Endometrium (tissue), 2 donors: ENCODE results near the gene TRMT61B.

Experiments
- FAIRE-seq: peaks from 2 replicates; lab custom pipeline; 2012; peaks lifted over from hg19 to GRCh38; lab: Jason Lieb, UNC
- donor health status: control.
- donor health status: control.

The TRMT61B gene

DNA sequence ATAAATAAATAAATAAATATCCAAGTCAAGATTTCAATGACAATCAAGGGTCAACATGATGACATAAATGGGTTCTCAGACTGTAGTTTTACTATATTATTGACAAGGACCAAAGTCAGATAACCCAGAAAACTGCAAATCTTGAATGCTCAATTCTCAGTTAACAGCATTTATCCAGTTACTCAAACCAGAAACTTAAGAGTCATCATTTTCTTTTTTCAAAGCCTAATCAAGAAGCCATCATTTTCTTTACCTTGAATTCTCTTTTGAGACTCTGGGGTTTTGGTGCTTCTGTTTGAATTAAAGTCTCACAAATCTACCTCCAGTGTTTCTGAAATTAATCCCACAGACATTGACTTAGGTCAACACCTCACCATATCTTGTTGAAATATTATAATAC lies 14.1 kb downstream of the TRMT61B start:
- no peak for FAIRE-seq

DNA sequence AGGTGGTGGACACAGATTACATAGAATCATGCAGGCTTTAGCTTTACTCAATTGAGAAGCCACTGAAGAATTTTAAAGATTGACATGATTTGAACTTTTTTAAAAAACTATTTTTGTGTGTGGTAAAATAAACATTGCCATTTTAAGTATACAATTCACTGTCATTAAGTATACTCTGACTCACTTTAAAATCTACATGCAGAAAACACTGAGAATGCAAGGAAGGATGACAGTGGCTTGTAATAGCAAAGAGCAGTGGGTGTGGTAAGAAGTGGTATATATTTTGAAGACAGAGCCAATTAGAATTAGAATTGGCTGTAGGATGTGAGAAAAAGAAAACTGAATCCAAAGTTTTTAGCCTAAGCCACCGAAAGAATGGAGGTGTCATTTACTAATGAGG lies 14.9 kb downstream of the TRMT61B start:
- no peak for FAIRE-seq

- FAIRE-seq, result no peak
Observed at GRCh38 chr2:28842042-28842441, 28.1 kb downstream of the TRMT61B start.

DNA sequence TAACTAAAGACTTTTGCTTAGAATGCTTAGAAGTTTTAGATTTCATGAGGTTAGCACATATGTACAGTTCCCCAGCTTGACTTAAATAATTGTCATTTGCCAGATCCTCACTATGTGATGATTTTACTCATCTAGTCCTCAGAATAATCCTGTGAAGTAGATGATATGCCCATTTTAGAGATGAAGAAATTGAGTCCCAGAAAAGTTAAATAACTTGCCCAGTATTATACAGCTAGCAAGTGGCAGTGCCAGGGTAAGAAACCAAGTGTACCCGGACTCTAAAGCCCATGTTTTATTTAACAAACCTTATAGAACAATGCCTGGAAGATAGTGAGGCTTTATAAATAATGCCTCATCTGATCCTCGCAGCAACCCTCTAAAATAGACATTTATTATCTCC lies 31.1 kb downstream of the TRMT61B start:
- no peak for FAIRE-seq

- no peak for FAIRE-seq
Observed at GRCh38 chr2:28835781-28836180, 34.3 kb downstream of the TRMT61B start.

GRCh38 chr2:28833740-28834470 lies 36.2 kb downstream of the TRMT61B start:
- no peak for FAIRE-seq

GRCh38 chr2:28828382-28828781 lies 41.7 kb downstream of the TRMT61B start:
- no peak for FAIRE-seq

GRCh38 chr2:28824870-28825269 lies 45.2 kb downstream of the TRMT61B start:
- FAIRE-seq, result no peak

DNA sequence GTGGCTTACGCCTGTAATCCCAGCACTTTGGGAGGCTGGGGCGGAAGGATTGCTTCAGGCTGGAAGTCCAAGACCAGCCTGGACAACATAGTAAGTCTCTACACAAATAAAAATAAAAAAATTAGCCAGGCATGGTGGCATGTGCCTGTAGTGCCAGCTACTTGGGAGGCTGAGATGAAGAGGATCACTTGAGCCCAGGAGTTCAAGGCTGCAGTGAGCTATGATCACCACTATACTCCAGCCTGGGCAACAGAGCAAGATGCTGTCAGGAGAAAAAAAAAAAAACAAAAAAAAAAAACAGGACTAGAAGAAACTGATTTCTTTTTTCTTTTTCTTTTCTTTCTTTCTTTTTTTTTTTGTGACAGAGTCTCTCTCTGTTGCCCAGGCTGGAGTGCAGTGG lies 45.9 kb downstream of the TRMT61B start:
- FAIRE-seq, result no peak

DNA sequence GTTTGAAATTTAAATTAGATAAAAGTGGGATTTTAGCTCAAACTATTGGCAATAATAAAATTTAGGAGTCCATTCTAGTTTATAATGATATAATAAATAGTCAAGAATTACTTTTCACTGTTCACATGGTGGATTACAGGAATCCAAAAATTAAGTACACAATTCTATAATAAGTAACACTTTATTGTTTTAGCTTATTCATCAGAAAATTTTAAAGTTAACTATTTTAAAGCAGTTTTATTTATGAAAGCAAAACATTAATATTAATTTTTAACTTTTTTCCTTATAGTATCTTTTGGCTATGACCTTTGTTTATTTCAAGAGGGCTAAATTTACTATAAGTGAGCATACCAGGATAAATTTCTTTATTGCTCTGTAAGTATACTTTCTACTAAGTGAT lies 48.1 kb downstream of the TRMT61B start:
- no peak for FAIRE-seq

DNA sequence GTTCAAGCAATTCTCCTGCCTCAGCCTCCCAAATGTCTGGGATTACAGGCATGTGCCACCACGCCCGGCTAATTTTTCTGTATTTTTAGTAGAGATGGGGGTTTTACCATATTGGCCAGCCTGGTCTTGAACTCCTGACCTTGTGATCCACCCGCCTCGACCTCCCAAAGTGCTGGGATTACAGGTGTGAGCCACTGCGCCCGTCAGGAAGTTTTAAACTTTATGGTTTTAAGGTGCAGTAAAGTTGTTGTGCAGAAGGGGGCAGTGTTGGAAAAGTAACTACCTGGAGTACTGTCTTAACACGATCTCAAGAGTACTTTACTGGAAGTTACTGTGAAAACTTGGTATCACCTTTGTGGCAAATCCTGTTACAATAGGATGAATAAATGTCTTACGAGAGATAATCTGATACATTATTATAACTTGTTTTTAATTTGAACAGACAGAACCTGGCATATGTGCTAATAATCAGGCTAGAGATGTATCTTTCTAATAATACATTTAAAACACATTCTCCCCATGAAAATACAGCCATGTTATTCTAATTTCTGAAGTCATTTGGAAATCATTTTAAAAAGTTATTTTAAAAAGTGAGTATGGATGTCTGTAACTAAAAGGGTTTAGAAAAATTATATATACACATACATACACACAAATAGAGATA lies 48.7 kb downstream of the TRMT61B start:
- FAIRE-seq, result peak; percentile 46

GRCh38 chr2:28818053-28818452 lies 52.1 kb downstream of the TRMT61B start:
- FAIRE-seq, result no peak

GRCh38 chr2:28810384-28811285 lies 59.5 kb downstream of the TRMT61B start, which contains the start of gene SPDYA:
Gene SPDYA (plus strand): TSS chr2:28810834. CDS start chr2:28816015, 5,181 bp downstream.
- no peak for FAIRE-seq

- no peak for FAIRE-seq
Observed at GRCh38 chr2:28809927-28810326, 60.2 kb downstream of the TRMT61B start.

DNA sequence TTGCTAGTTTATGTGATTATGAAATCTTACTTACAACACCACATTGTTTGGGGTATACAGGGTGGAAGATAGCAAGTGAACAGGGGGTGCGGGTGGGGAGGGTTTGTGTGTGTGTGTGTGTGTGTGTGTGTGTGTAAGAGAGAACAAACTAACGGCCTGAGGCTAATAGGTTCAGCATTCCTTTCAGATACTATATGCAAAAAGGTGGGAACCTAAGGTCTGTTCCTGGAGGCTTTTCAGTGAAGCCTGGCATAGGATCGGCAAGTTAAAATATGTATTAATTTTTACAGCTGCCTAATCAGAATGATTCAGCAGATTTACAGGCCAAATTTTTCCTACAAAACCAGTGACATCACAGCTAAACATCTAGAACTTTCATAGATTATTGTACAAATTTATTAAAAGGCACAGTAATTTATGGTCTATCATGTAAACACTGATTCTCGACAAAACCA lies 67.1 kb downstream of the TRMT61B start:
- no peak for FAIRE-seq

GRCh38 chr2:28801726-28802125 lies 68.4 kb downstream of the TRMT61B start:
- FAIRE-seq, result no peak
